Panc1 (cell line): Measurements from ENCODE around the gene SH3D19. TPM values are rescaled to one million over a fixed set of nuclear protein-coding genes. Genes with fewer than 3 reads are reported as not detected.

ENCODE experiments used
- ATAC-seq: fragments of 200-7000 bp; cut with Tn5 transposase; 2 replicates; pipeline ENCODE4 v1.9.1; 2020; ENCODE audit warnings: mild to moderate bottlenecking, moderate library complexity
- BruUV-seq: library from RNA; stranded (reverse); fragments of 400-500 nt; replicated peaks from 2 replicates; lab custom pipeline; 2021; lab: Mats Ljungman, UMichigan
- CTCF ChIA-PET: fragments of 300-600 bp; sonication (Branson Sonifier 250); formaldehyde crosslinking; loops from one replicate; lab custom pipeline; 2022; ENCODE audit warnings: antibody characterized with exemption; lab: Charles Lee
- POLR2A ChIA-PET: fragments of 300-600 bp; sonication (Branson Sonifier 250); formaldehyde crosslinking; loops from one replicate; lab custom pipeline; 2022; ENCODE audit warnings: antibody characterized with exemption; lab: Charles Lee
- DNase-seq: peaks from one replicate; pipeline ENCODE4 v3.0.0-alpha.2; 2010; ENCODE audit warnings: low read depth, low spot score
- H3K27ac ChIP-seq: 2 replicates; pipeline ENCODE4 v1.5.1; 2011; ENCODE audit warnings: mild to moderate bottlenecking, low read length, inconsistent platforms
- H3K27me3 ChIP-seq: fragments of 200-500 bp; sonication (Bioruptor generic); 2 replicates; pipeline ENCODE4 v1.6.0; 2014; ENCODE audit warnings: low read length, inconsistent platforms; ENCODE audit not compliant: control insufficient read depth, insufficient read depth
- H3K36me3 ChIP-seq: fragments of 200-500 bp; sonication (Bioruptor generic); 2 replicates; pipeline ENCODE4 v1.5.1; 2014; ENCODE audit warnings: inconsistent platforms, mild to moderate bottlenecking, low read length, moderate library complexity; ENCODE audit not compliant: control insufficient read depth, insufficient read depth
- H3K4me1 ChIP-seq: 2 replicates; pipeline ENCODE4 v1.5.1; 2011; ENCODE audit warnings: inconsistent platforms, mild to moderate bottlenecking, low read length, moderate library complexity; ENCODE audit not compliant: control insufficient read depth, insufficient read depth
- H3K4me3 ChIP-seq, 2 experiments: 2 replicates each; pipeline ENCODE4 v1.5.1; 2011 to 2012; ENCODE audit warnings: low read depth in 2 of 2, low read length in 2 of 2, mild to moderate bottlenecking in 2 of 2, inconsistent platforms in 1 of 2, moderate library complexity in 1 of 2
- H3K9me3 ChIP-seq: fragments of 200-500 bp; sonication (Bioruptor generic); 2 replicates; pipeline ENCODE4 v1.5.1; 2014; ENCODE audit warnings: low read depth, mild to moderate bottlenecking, inconsistent platforms, low read length, moderate library complexity; ENCODE audit not compliant: control insufficient read depth, insufficient read depth
- CTCF ChIP-seq: fragments of 450-650 bp; IDR thresholded peaks from 2 replicates; pipeline ENCODE4 v1.5.1; 2017; ENCODE audit warnings: mild to moderate bottlenecking
- POLR2AphosphoS5 ChIP-seq: IDR thresholded peaks from 2 replicates; pipeline ENCODE4 v1.6.1; 2012; ENCODE audit warnings: mild to moderate bottlenecking, low read depth, low read length, moderate library complexity
- REST ChIP-seq, 2 experiments: IDR thresholded peaks; 2 replicates each; pipeline ENCODE4 v1.6.1; 2011 to 2012; ENCODE audit warnings: low read depth in 2 of 2, control low read depth in 1 of 2, low read length in 1 of 2, mild to moderate bottlenecking in 1 of 2, moderate library complexity in 1 of 2; ENCODE audit not compliant: insufficient read depth in 1 of 2
- SIN3A ChIP-seq: IDR thresholded peaks from 2 replicates; pipeline ENCODE4 v1.6.1; 2012; ENCODE audit warnings: low read depth, mild to moderate bottlenecking, low read length, moderate library complexity, borderline replicate concordance; ENCODE audit not compliant: insufficient read depth
- TCF7L2 ChIP-seq: IDR thresholded peaks from 2 replicates; pipeline ENCODE4 v1.6.1; 2011; ENCODE audit warnings: mild to moderate bottlenecking, low read depth, low read length, inconsistent platforms
- in situ Hi-C: cut with HindIII; loops from 2 replicates; pipeline ENCODE4 v1.10.0; 2016; ENCODE audit warnings: low sequenced_read_pairs, low pct_unique_long_range_greater_than_20kb
- intact Hi-C: fragments of 100-400 bp; cut with micrococcal nuclease; formaldehyde crosslinking; loops from one replicate; pipeline ENCODE4 v1.10.0; 2022; ENCODE audit not compliant: unreplicated experiment
- total RNA-seq: library from RNA; stranded (reverse); gene quantifications from one replicate; pipeline ENCODE4 v1.2.1, GENCODE V29; 2021; ENCODE audit not compliant: unreplicated experiment

Gene SH3D19
- total RNA-seq, 1 experiment from 2014 or later = 19.8 TPM

DNA sequence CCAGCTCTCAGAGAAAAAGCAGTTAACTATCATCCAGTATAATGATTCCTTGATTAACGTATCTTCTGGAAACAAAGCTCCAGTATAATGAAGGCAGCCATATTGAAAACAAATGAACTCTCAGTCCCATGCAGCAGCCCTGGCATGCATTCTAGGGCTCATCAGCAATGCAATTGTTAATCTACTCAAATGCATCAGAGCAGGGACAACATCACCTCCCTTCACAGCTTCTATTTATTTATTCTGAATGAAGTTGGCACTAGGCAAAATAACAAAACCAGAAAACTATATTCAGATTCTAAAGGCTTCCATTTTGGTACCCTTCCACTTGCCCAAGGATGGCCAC lies 11.4 kb downstream of the SH3D19 start:
- intact Hi-C loops = no loop called here
- BruUV-seq = no TSS peak
- Histone ChIP-seq H3K27me3 (no peaks in the 10 kb centered on the region), H3K27ac (no peak overlapping the region), H3K4me1 (peaks cover 10% of the 10 kb centered on the region; the same call in 1 of the 2 replicates), H3K36me3 (no peaks in the 10 kb centered on the region), H3K9me3 (no peaks in the 10 kb centered on the region), H3K4me3 (no peak overlapping the region)
- CTCF ChIA-PET = no interaction called here
- DNase-seq = no peak
- POLR2A ChIA-PET = no interaction called here
- in situ Hi-C loops = no loop called here
- no peak for ATAC-seq
- TF ChIP-seq POLR2AphosphoS5 = no peak
- TF ChIP-seq SIN3A = no peak

GRCh38 chr4:151313306-151314009 lies 11.9 kb downstream of the SH3D19 start:
- in situ Hi-C loops (no loop called here), intact Hi-C loops (no loop called here)
- Histone ChIP-seq H3K4me1 (peaks cover 10% of the 10 kb centered on the region; the same call in 1 of the 2 replicates), H3K36me3 (no peaks in the 10 kb centered on the region), H3K27me3 (no peaks in the 10 kb centered on the region), H3K4me3 (no peak overlapping the region), H3K27ac (no peak overlapping the region), H3K9me3 (no peaks in the 10 kb centered on the region)
- POLR2A ChIA-PET = no interaction called here
- DNase-seq = no peak
- CTCF ChIA-PET = no interaction called here
- no TSS peak for BruUV-seq
- no peak for ATAC-seq
- TF ChIP-seq REST (IDR thresholded peaks at IDR 0.05; ENCODE audit: insufficient read depth in 1 of 2, low read depth in 2 of 2, low read length in 1 of 2) (no peak), POLR2AphosphoS5 (no peak), SIN3A (no peak), TCF7L2 (no peak), CTCF (no peak)

GRCh38 chr4:151310124-151310728 lies 15.2 kb downstream of the SH3D19 start:
- no peak for ATAC-seq
- H3K27ac ChIP-seq = no peak overlapping the region
- no peak for TF ChIP-seq SIN3A
- no peak for DNase-seq
- intact Hi-C loops = no loop called here
- peaks cover 6% of the 10 kb centered on the region; the same call in 1 of the 2 replicates for H3K4me1 ChIP-seq
- no peaks in the 10 kb centered on the region for H3K9me3 ChIP-seq
- no peak overlapping the region for H3K4me3 ChIP-seq
- H3K27me3 ChIP-seq = no peaks in the 10 kb centered on the region
- no peaks in the 10 kb centered on the region for H3K36me3 ChIP-seq
- no TSS peak for BruUV-seq
- POLR2A ChIA-PET = no interaction called here
- CTCF ChIA-PET = no interaction called here
- in situ Hi-C loops = no loop called here
